Muscle of leg (tissue), 11 donors: ENCODE results near the gene APBB1. TPM values are rescaled to one million over a fixed set of nuclear protein-coding genes. Genes with fewer than 3 reads are reported as not detected.

Source experiments
- DNase-seq: peaks from one replicate; pipeline ENCODE4 v3.0.0; 2013
- H3K27ac ChIP-seq: one replicate; pipeline ENCODE4 v1.5.1; 2013; ENCODE audit warnings: mild to moderate bottlenecking, low read length, control low read depth
- H3K27me3 ChIP-seq: one replicate; pipeline ENCODE4 v1.6.1; 2013; ENCODE audit warnings: low read length; ENCODE audit not compliant: control insufficient read depth, insufficient read depth
- H3K36me3 ChIP-seq: one replicate; pipeline ENCODE4 v1.6.1; 2013; ENCODE audit warnings: low read length; ENCODE audit not compliant: control insufficient read depth, insufficient read depth
- H3K4me1 ChIP-seq: one replicate; pipeline ENCODE4 v1.6.1; 2013; ENCODE audit warnings: low read length; ENCODE audit not compliant: control insufficient read depth, insufficient read depth
- H3K4me3 ChIP-seq: one replicate; pipeline ENCODE4 v1.5.1; 2013; ENCODE audit warnings: low read length, control low read depth
- H3K9me3 ChIP-seq: replicated peaks from 2 replicates; pipeline ENCODE4 v1.6.1; 2013; ENCODE audit warnings: low read depth, low read length; ENCODE audit not compliant: control insufficient read depth
- WGBS: methylation state at CpG from one replicate; pipeline ENCODE4 v1.1.5; 2013; ENCODE audit warnings: missing lambda C conversion rate; ENCODE audit not compliant: insufficient coverage; 5-methylcytosine and 5-hydroxymethylcytosine counted together
- polyA plus RNA-seq, 8 donors: library from polyadenylated mRNA; unstranded; fragments of 120-200 nt; gene quantifications; one replicate each; pipeline versions ENCODE4 v1.2.1 to v1.2.3, GENCODE V29; 2013; ENCODE audit warnings: inconsistent platforms in 1 of 8, low replicate concordance in 1 of 8; ENCODE audit not compliant: insufficient read length in 8 of 8, insufficient read depth in 1 of 8
- total RNA-seq: library from RNA; stranded (reverse); fragments of 120-200 nt; gene quantifications from one replicate; pipeline ENCODE4 v1.2.4, GENCODE V29; 2013

APBB1 gene
- total and polyA plus RNA-seq, 9 donors, result 26.0 to 33.2 (median 30.4) TPM

- WGBS, result no CpG with 5 or more reads among the region's 3 CpGs
- no peak for DNase-seq
- H3K36me3 ChIP-seq, result peaks cover 54% of the 10 kb centered on the region
- no peaks in the 10 kb centered on the region for H3K4me1 ChIP-seq
- H3K9me3 ChIP-seq, result no peaks in the 10 kb centered on the region
- H3K27me3 ChIP-seq, result no peaks in the 10 kb centered on the region
- H3K4me3 ChIP-seq, result no peak overlapping the region
- H3K27ac ChIP-seq, result no peak overlapping the region
Observed at GRCh38 chr11:6448574-6448973, 29.7 kb upstream of the APBB1 start.

- no peaks in the 10 kb centered on the region for H3K9me3 ChIP-seq
- H3K27me3 ChIP-seq, result no peaks in the 10 kb centered on the region
- no peak overlapping the region for H3K4me3 ChIP-seq
- DNase-seq, result peak; percentile 48
- 18% methylated on average over 5 of the region's 5 CpGs for WGBS
- peaks cover 11% of the 10 kb centered on the region for H3K36me3 ChIP-seq
- no peak overlapping the region for H3K27ac ChIP-seq
- no peaks in the 10 kb centered on the region for H3K4me1 ChIP-seq
Observed at GRCh38 chr11:6443269-6444003, 24.5 kb upstream of the APBB1 start.

- Histone ChIP-seq H3K27me3 (no peaks in the 10 kb centered on the region), H3K4me3 (no peak overlapping the region), H3K36me3 (peaks cover under 1% of the 10 kb centered on the region), H3K9me3 (no peaks in the 10 kb centered on the region), H3K4me1 (no peaks in the 10 kb centered on the region), H3K27ac (no peak overlapping the region)
- no peak for DNase-seq
- 92% methylated on average over 3 of the region's 4 CpGs for WGBS
Observed at GRCh38 chr11:6442441-6442840, 23.5 kb upstream of the APBB1 start.

GRCh38 chr11:6440906-6441358, 22.0 kb upstream of the APBB1 start, which contains the start of gene HPX:
HPX (minus strand) TSS chr11:6440987; CDS start chr11:6440963, 24 bp downstream.
- H3K27ac ChIP-seq, result no peak within 1 kb of the TSS
- no peaks in the 10 kb centered on the region for H3K36me3 ChIP-seq
- 57% methylated on average over 1 of the region's 3 CpGs for WGBS
- no peaks in the 10 kb centered on the region for H3K27me3 ChIP-seq
- H3K9me3 ChIP-seq, result no peaks in the 10 kb centered on the region
- no peak for DNase-seq
- no peaks in the 10 kb centered on the region for H3K4me1 ChIP-seq
- no peak within 1 kb of the TSS for H3K4me3 ChIP-seq

- H3K27ac ChIP-seq, result no peak overlapping the region
- H3K27me3 ChIP-seq, result no peaks in the 10 kb centered on the region
- no peak overlapping the region for H3K4me3 ChIP-seq
- WGBS, result 6% methylated on average over 1 of the region's 1 CpG
- no peaks in the 10 kb centered on the region for H3K4me1 ChIP-seq
- DNase-seq, result peak; percentile 58
- no peaks in the 10 kb centered on the region for H3K36me3 ChIP-seq
- H3K9me3 ChIP-seq, result no peaks in the 10 kb centered on the region
Observed at GRCh38 chr11:6438979-6439571, 20.2 kb upstream of the APBB1 start.

- no peaks in the 10 kb centered on the region for H3K4me1 ChIP-seq
- H3K4me3 ChIP-seq, result no peak overlapping the region
- no peak overlapping the region for H3K27ac ChIP-seq
- no peaks in the 10 kb centered on the region for H3K36me3 ChIP-seq
- H3K9me3 ChIP-seq, result no peaks in the 10 kb centered on the region
- DNase-seq, result peak; percentile 11
- WGBS, result 49% methylated on average over 2 of the region's 3 CpGs
- no peaks in the 10 kb centered on the region for H3K27me3 ChIP-seq
Observed at GRCh38 chr11:6437993-6438392, 19.1 kb upstream of the APBB1 start.

- 82% methylated on average over 10 of the region's 12 CpGs for WGBS
- no peaks in the 10 kb centered on the region for H3K36me3 ChIP-seq
- no peaks in the 10 kb centered on the region for H3K9me3 ChIP-seq
- no peak for DNase-seq
- H3K4me1 ChIP-seq, result no peaks in the 10 kb centered on the region
- no peak overlapping the region for H3K4me3 ChIP-seq
- no peaks in the 10 kb centered on the region for H3K27me3 ChIP-seq
- H3K27ac ChIP-seq, result no peak overlapping the region
Observed at GRCh38 chr11:6437423-6437822, 18.5 kb upstream of the APBB1 start.

- Histone ChIP-seq H3K36me3 (peaks cover 2% of the 10 kb centered on the region), H3K27me3 (no peaks in the 10 kb centered on the region), H3K27ac (no peak overlapping the region), H3K4me1 (no peaks in the 10 kb centered on the region), H3K9me3 (no peaks in the 10 kb centered on the region), H3K4me3 (no peak overlapping the region)
- WGBS, result no CpG with 5 or more reads among the region's 5 CpGs
- DNase-seq, result no peak
Observed at GRCh38 chr11:6433998-6434660, 15.2 kb upstream of the APBB1 start.

GRCh38 chr11:6431861-6432260, 13.0 kb upstream of the APBB1 start:
- Histone ChIP-seq H3K27me3 (no peaks in the 10 kb centered on the region), H3K27ac (no peak overlapping the region)
- WGBS, result 73% methylated on average over 3 of the region's 3 CpGs

GRCh38 chr11:6427516-6427915, 8.6 kb upstream of the APBB1 start:
- Histone ChIP-seq H3K4me1 (no peaks in the 10 kb centered on the region), H3K27me3 (no peaks in the 10 kb centered on the region), H3K27ac (no peak overlapping the region), H3K9me3 (no peaks in the 10 kb centered on the region), H3K4me3 (no peak overlapping the region), H3K36me3 (peaks cover 2% of the 10 kb centered on the region)
- no peak for DNase-seq

More at GRCh38 chr11:6431861-6432260, 13.0 kb upstream of the APBB1 start:
- no peak overlapping the region for H3K4me3 ChIP-seq
- H3K4me1 ChIP-seq, result no peaks in the 10 kb centered on the region
- DNase-seq, result no peak
- H3K36me3 ChIP-seq, result peaks cover 2% of the 10 kb centered on the region
- no peaks in the 10 kb centered on the region for H3K9me3 ChIP-seq
